Cardiac muscle cell (in vitro differentiated cells and primary cell): ENCODE results near the gene CCNB2. TPM values are rescaled to one million over a fixed set of nuclear protein-coding genes. Genes with fewer than 3 reads are reported as not detected.

Source experiments
- DNase-seq, 2 donors: peaks; one replicate each; pipeline versions ENCODE4 v3.0.0 to v3.0.0-alpha.2; 2010 to 2017; ENCODE audit warnings: low read depth in 1 of 2, low spot score in 1 of 2
- H3K27ac ChIP-seq: fragments of 200-600 bp; sonication (generic); 2 replicates; pipeline ENCODE4 v1.5.1; 2016
- H3K27me3 ChIP-seq: fragments of 200-600 bp; sonication (generic); 2 replicates; pipeline ENCODE4 v1.6.0; 2016; ENCODE audit warnings: control low read depth
- H3K36me3 ChIP-seq: fragments of 200-600 bp; sonication (generic); 2 replicates; pipeline ENCODE4 v1.5.1; 2016; ENCODE audit warnings: control low read depth
- H3K4me1 ChIP-seq: fragments of 200-600 bp; sonication (generic); 2 replicates; pipeline ENCODE4 v1.8.1; 2017; ENCODE audit warnings: low read depth, mild to moderate bottlenecking, mixed run types
- H3K4me3 ChIP-seq: fragments of 200-600 bp; sonication (generic); 2 replicates; pipeline ENCODE4 v1.5.1; 2016; ENCODE audit warnings: mild to moderate bottlenecking
- H3K9me3 ChIP-seq: fragments of 200-600 bp; sonication (generic); 2 replicates; pipeline ENCODE4 v1.5.1; 2017; ENCODE audit warnings: low read depth, mild to moderate bottlenecking, control low read depth
- polyA plus RNA-seq: library from polyadenylated mRNA; unstranded; fragments of >200 nt; fragmentation: Nextera tagmentation; extraction: Ambion mirVana; gene quantifications from 2 replicates; pipeline ENCODE4 v1.2.1, GENCODE V29; 2016
- total RNA-seq: library from RNA; depleted of rRNA; stranded (reverse); fragments of >200 nt; gene quantifications from 2 replicates; pipeline ENCODE4 v1.2.3, GENCODE V29; 2016
- TF ChIP-seq, protein P1 (sequence below): IDR thresholded peaks from 2 replicates; pipeline ENCODE4 v1.5.1; 2012; ENCODE audit warnings: low read depth, mild to moderate bottlenecking, low read length

The CCNB2 gene
- total and polyA plus RNA-seq, 2 experiments from 2014 or later, result 10.5 to 86.1 TPM

DNA sequence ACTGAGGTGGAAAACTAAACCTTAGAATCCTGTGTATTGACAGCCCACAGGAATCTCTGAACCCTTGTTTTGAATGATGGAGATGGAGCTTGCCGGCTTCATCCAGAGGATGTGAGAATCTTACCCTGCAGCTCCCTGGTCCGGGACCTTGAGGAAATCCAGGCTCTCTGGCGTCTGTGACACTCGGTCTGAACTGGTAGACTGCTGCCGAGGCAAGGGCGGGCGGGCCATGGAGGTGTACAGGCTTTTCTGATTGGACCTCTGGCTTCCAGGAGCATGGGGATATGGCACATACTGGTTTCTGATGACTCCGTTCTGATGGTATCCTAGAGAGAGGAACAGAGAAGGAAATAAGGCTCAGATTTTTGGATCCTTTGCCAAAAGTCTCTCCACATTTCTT is 48.5 kb downstream of the CCNB2 start:
- no peak for DNase-seq
- H3K27ac ChIP-seq, result no peak overlapping the region
- no peaks in the 10 kb centered on the region for H3K27me3 ChIP-seq
- no peak overlapping the region for H3K4me3 ChIP-seq
- H3K9me3 ChIP-seq, result no peaks in the 10 kb centered on the region
- no peaks in the 10 kb centered on the region for H3K4me1 ChIP-seq
- peaks cover 9% of the 10 kb centered on the region for H3K36me3 ChIP-seq
- TF ChIP-seq, protein P1, sequence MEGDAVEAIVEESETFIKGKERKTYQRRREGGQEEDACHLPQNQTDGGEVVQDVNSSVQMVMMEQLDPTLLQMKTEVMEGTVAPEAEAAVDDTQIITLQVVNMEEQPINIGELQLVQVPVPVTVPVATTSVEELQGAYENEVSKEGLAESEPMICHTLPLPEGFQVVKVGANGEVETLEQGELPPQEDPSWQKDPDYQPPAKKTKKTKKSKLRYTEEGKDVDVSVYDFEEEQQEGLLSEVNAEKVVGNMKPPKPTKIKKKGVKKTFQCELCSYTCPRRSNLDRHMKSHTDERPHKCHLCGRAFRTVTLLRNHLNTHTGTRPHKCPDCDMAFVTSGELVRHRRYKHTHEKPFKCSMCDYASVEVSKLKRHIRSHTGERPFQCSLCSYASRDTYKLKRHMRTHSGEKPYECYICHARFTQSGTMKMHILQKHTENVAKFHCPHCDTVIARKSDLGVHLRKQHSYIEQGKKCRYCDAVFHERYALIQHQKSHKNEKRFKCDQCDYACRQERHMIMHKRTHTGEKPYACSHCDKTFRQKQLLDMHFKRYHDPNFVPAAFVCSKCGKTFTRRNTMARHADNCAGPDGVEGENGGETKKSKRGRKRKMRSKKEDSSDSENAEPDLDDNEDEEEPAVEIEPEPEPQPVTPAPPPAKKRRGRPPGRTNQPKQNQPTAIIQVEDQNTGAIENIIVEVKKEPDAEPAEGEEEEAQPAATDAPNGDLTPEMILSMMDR, result no peak

DNA sequence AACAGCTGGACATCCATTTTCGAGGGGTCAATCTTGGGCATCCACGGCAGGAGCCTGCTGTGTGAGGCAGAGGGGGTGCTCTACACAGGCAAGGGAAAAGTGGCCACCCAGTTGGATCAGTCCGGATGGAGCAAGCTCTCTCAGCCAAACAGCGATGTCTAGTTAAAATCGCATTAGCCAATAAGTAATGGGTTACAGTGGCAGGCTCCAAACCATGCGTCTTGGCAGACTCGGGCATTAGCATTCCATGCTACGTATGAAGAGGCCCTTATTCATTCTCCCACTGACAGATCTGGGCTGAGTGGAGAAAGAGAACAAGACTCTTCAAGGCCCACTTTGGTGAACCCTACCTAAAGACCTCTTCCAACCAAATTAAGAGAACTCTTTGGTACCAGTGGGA is 49.3 kb downstream of the CCNB2 start:
- Histone ChIP-seq H3K36me3 (peaks cover 9% of the 10 kb centered on the region), H3K9me3 (no peaks in the 10 kb centered on the region), H3K27me3 (no peaks in the 10 kb centered on the region), H3K4me3 (no peak overlapping the region), H3K27ac (no peak overlapping the region), H3K4me1 (no peaks in the 10 kb centered on the region)
- TF ChIP-seq, protein P1, result no peak
- DNase-seq, result no peak

DNA sequence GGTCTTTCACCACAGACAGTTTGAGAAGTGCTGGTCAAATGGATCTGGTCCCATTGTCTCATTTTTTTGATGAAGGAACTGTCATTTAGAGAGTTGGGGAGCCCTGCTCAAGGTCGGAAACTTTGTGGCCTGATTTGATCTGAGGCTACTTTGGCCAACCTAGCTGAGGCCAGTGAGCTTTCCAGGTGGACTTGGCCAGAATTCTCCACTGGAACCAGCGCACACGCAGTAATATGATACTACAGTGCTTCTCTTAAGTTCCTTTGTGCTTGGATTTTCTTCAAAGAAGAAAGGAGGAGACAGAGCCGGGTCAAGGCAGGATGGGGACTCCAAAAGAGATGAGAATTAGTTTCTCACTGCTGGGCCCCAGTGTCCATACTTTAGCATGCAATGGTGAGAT is 50.5 kb downstream of the CCNB2 start:
- TF ChIP-seq, protein P1, result no peak
- H3K4me1 ChIP-seq, result no peaks in the 10 kb centered on the region
- DNase-seq, result no peak
- H3K4me3 ChIP-seq, result no peak overlapping the region
- no peak overlapping the region for H3K27ac ChIP-seq
- no peaks in the 10 kb centered on the region for H3K27me3 ChIP-seq
- H3K36me3 ChIP-seq, result peaks cover 3% of the 10 kb centered on the region
- no peaks in the 10 kb centered on the region for H3K9me3 ChIP-seq

DNA sequence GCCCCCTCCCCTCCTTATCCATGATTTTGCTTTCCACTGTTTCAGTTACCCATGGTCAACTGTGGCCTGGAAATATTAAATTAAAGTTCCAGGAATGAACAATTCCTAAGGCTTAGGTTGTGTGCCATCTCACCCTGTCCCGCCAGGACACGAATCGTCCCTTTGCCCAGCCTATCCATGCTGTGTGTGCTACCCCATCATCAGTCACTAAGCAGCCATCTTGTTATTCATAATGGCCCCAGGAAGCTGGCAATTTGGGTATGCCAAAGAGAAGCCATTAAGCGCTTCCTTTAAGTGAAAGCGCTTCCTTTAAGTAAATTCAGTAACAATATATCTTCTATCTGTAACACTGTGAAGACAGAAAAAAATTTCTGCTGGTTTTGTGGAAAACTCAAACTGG is 52.5 kb downstream of the CCNB2 start:
- no peaks in the 10 kb centered on the region for H3K9me3 ChIP-seq
- no peak overlapping the region for H3K27ac ChIP-seq
- no peaks in the 10 kb centered on the region for H3K4me1 ChIP-seq
- H3K4me3 ChIP-seq, result no peak overlapping the region
- TF ChIP-seq, protein P1, result no peak
- H3K36me3 ChIP-seq, result peaks cover 3% of the 10 kb centered on the region
- no peak for DNase-seq
- H3K27me3 ChIP-seq, result no peaks in the 10 kb centered on the region

DNA sequence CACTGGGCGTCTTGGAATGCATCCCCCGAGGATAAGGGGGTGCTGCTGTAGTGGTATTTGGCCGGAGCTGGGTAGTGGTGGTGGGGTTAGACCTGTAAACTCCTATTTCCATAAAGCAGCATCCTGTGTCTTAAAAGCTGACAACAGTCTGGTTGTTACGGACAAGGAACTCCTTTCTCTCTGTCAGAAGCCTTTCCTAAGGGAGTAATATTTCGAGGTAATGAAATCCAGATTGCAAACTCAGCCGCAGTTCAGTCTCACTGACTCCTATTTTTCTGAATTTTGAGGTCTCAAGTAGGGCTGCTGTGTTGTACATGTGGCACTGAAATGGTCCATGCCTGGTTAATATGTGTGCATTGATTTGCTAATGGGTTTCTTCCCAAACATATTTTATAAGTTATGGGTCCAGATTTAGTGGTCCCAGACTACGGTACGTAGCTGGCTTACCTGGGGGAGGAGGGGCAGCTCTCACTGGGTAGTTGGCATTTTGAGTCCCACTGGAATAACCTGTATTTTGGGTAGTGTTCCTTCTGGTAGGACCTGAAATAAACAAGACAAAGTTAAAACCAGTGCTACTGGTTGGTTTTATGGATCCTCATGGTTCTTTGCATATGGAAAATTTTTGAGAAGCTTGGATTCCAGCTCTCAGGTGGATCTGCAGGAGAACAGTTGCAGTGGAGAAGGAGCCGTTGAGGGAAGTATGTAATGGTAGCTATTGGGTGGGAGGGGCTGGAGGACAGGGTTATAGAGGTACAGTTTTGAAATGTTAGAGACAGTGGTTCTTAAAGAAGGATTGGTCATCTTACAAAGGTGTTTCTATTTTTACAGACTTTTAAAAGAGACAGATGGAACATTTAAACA is 53.1 kb downstream of the CCNB2 start:
- no peaks in the 10 kb centered on the region for H3K27me3 ChIP-seq
- no peak for DNase-seq
- H3K4me3 ChIP-seq, result no peak overlapping the region
- no peaks in the 10 kb centered on the region for H3K9me3 ChIP-seq
- peaks cover 3% of the 10 kb centered on the region for H3K36me3 ChIP-seq
- TF ChIP-seq, protein P1, result no peak
- H3K27ac ChIP-seq, result no peak overlapping the region
- H3K4me1 ChIP-seq, result no peaks in the 10 kb centered on the region
